ENCODE measurements around the gene SAP30BP. TPM values are rescaled to one million over a fixed set of nuclear protein-coding genes. Genes with fewer than 3 reads are reported as not detected.

SAP30BP gene
- total and polyA plus RNA-seq, 2 of the 8 experiments (the other 6 are each of a cell fraction or from before 2014, with no cell fraction given) = 63.3 to 79.9 TPM

- TF ChIP-seq CHD7 (IDR thresholded peaks at IDR 0.05; ENCODE audit: insufficient replicate concordance, low read length) (no peak), E2F6 (IDR thresholded peaks at IDR 0.05) (no peak), MAFK (IDR thresholded peaks at IDR 0.05; ENCODE audit: low read depth, low read length) (no peak), POLR2A (IDR thresholded peaks at IDR 0.05; ENCODE audit: control extremely low read depth in 1 of 2, low read depth in 2 of 2, low read length in 2 of 2) (no peak), SP1 (IDR thresholded peaks at IDR 0.05; ENCODE audit: low read depth, low read length) (no peak), CREB1 (IDR thresholded peaks at IDR 0.05) (no peak), SIN3A (conservative IDR thresholded peaks at IDR 0.05 in 1 of 2, IDR thresholded peaks at IDR 0.05 in 1 of 2; ENCODE audit: low read depth in 1 of 2, low read length in 2 of 2) (no peak), TEAD4 (IDR thresholded peaks at IDR 0.05; ENCODE audit: low read depth, low read length) (no peak)
Observed at GRCh38 chr17:75646638-75646992, 20.5 kb upstream of the SAP30BP start (continued).

Measured in H1 (cell line).